Activated T-helper 9 cell treated with anti-CD3 and anti-CD28 coated beads, Interleukin-2, amount 50 U/mL, for 16 hours (primary cell): Measurements from ENCODE around the gene TSPAN7.

ENCODE experiments used
- DNase-seq: peaks from one replicate; pipeline ENCODE4 v3.0.0-alpha.2; 2020; ENCODE audit warnings: low read depth

TSPAN7 gene

GRCh38 chrX:38649221-38649620 is 87.9 kb downstream of the TSPAN7 start:
- no peak for DNase-seq

DNA sequence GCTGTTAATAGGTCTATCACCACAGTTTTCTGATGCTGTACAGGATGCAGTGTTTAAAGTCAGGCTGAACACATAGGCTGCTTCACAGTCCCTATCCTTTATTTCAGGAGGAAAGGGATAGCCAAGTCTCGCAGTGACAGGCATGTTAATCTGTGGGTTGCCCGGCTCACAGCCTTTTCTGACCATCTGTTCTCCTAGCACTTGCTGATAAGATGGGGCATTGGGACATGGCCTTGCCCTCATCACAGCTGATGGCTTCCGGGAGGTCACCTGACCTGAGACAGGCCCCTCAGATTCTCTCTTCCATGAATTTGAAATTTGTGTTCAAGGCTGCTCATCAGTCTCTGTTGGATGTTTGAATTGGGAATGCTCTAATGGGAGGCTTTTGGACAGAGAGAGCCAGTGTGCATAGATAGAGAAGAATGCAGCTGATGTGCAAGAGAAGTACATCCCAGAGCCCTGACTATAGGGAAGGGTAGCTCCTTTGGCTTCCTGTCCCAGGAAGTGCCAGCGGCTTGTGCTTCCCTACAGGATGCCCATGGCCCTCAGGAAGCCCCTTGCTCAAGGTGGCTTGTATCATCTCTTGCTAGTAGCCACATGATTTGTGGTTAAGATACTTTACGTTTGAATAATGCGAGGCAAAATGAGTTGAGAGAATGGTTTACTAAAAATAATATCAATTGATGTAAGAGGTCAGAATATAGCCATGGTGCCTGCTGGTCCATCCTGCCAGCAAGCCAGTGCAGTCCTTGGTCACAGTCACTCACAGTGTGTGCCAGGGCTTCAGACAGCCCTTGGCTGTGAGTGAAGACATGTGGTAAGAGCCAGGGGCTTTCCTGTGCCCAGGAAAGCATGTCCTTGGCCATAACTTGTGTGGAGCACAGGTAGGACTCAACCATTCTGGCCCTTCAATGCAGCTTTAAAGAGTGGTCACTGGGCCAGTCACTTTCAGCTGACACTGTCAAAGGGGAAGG is 88.6 kb downstream of the TSPAN7 start:
- no peak for DNase-seq

DNA sequence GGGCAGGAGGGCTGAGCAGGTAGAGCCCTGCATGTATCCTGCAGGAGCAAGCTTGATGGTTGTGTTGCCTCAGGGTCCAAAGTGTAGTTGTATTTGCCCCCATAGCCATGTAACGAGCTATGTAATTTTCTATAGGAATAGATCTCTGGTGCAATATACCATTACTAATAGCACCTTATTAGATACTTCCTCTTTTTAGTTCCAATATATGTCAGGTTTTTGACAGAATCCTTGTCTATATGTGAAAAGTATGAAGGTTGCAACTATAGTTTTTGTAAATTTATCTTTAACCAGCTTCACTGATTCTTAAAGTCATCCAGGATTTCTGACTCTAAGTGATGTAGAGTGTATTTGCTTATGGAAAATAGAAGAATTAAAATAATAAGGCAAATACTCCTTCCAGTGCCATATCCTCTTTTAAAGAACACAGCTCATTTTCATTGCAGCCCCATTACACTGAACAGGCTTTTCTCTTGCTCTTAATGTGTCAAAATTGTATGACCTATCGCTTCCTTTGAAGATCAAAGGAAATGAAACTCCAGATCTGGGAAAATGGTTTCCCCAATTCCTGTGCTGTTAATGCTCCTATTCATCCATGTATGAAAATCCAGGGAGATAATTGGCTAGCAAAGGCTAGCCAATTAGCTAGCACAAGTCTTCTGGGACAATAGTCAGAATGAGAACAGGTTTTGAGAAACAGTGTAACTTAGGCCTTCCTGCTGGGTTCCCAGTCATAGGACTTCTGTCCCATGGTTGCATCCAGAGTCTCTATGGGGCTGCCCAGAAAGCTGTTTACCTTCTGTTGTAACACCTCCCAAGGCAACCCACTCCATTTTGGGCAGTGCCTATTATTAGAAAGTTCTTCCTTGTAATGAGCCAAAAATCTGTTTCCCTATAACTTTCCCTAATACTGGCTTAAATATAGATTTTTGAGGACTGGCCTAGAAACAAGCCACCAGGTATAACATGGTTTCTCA is 90.6 kb downstream of the TSPAN7 start:
- DNase-seq = no peak

DNA sequence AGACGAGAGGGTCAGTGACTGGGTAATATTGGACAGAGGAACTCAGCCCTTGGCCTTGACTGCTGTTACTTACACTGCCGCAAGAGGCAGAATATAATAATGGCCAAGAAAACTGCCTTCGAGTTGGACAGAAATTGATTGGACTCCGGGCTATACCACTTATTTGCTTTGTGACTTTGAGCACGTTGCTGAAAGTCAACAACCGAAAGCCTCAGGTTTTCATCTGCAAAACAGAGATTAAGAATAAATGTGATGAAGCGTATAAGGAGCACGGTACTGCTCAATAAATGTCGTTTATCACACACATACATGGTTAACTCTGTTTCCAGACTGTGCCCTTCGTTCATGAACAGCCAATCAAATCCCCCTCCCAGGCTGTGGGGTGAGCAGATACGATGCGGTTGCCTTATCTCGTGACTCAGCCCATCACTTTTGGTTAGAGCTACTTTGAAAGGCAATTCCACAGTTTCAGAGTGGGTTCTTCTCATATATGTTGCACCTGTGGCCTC is 91.6 kb downstream of the TSPAN7 start:
- DNase-seq = no peak

- no peak for DNase-seq
Measured at GRCh38 chrX:38654302-38654701, 93.0 kb downstream of the TSPAN7 start.

DNA sequence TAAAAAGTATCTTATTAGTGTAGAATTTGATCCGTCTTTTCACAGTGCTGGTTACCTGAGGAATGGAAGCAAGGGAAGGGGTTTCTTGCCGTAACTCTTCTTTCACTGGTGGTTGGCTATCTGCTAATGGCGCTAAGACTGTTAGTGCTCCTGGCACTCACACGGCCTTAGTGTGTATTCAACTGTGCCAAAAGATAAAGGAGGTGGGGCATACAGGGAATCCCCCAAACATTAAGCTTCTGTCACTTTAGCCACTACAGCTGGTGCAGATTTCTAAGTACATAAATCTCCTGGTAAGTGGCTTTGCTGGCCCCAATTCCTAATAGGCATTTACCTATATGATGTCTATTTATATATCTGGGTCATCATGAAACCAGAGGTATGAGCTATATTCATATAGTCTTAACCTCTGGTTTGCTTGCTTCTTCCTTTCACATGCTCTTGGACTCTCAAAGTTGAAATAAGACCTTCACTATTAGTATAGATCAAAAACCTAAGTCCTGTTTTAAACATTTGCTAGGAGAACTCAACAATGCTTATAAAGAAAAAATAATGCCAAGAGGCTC is 95.1 kb downstream of the TSPAN7 start:
- DNase-seq = no peak

DNA sequence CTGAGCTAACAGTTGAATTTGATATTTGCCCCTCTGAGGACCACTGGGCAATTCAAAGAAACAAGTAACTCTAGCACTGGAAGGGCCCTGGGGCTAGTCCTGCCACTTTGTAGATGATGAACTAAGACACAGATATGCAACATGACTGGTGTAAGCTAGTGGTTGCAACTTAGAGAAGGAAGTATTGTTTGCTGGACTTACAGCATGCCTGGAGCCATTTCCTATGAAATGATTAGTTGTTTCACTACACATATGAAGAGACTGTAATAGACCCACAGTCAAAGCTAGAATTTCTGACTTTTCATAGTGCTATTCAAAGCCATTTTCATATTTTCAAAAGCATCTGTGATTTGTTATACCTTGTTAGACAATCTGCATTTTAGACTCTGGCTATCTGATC is 96.2 kb downstream of the TSPAN7 start:
- DNase-seq = no peak

DNA sequence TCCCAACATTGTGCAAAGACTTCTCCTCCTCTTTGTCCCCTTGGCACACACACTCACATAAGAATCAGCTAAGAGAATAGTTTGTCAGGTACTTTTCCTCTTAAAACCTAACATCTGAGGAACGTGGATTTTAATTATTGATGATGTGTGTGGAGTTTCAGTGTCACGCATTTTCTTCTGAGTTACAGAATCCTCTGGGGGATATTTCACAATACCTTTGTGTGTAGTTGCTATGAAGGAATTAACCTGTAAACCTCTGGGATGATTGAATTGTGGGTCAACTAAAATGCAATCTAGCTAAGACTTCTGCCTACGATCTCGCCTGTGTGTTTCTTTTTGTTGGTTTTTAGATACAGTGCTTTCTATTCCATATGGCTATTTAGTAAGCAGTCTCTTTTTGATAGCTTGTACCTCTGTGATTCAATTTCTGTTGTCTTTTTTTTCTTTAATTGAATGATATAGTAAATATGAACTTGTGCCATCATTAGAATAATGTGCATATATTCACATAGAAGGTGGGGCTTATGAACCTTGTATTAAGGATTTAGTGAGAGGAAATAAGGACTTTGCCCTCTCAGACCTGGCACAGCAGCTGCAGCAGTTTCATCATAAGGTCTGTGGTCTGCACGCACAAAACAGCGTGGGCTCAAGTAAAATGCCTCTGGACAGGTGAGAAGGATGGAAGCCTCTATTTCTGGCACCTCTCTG is 99.2 kb downstream of the TSPAN7 start:
- no peak for DNase-seq

DNA sequence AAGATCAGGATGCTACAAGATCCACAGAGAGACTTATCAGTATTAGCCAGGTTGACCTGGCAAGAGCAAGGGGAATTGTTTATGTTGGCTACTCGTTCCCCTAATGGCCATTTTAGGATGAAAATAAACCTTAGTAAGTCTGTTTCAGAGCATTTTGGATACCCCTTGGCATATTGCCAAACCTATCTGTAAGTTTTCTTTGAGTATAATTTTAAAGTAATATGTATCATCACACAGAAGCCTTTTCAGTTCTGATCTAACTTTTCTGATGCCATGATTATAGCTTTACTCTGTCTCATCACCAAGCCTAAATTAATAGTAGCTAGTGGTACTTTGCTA is 99.7 kb downstream of the TSPAN7 start:
- no peak for DNase-seq

DNA sequence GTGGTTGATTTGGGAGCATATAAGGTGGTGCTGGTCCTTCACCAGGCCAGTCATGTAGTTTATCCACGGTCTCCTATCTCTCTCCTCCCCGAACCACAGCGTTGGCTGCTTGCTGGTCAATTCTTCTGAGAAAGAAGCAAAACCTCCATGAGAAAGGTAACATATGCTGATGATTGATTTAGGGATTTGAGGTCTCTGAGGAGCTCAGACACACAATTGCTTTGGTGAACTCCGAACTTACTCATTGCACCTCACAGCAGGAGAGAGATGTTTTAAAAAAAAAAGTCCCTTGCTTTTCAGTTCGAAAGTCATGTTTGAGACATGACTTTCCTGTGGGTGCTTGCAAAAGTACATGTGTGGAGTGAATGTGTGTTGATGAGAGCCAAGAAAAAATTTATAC is 100.2 kb downstream of the TSPAN7 start:
- no peak for DNase-seq

DNA sequence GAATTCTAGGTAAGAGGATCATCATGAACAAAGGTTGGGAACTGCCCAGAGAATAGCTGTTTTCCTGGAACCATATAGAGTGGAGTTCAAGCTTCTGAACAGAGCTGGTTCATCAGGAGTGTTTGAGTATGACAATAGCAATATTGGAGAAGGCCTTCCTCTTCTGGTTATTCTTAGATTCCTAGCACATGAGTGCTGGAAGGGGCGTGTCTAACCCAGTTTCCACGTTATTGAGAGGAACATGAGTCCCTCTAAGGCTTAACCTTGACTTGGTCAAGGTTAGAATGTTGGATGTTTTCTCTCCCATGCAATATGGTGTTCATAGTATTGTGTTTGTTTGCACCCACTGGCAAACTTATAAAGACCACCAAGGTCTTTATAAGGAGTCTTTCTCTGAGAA is 101.3 kb downstream of the TSPAN7 start:
- no peak for DNase-seq

GRCh38 chrX:38664285-38664684 is 102.9 kb downstream of the TSPAN7 start:
- no peak for DNase-seq

DNA sequence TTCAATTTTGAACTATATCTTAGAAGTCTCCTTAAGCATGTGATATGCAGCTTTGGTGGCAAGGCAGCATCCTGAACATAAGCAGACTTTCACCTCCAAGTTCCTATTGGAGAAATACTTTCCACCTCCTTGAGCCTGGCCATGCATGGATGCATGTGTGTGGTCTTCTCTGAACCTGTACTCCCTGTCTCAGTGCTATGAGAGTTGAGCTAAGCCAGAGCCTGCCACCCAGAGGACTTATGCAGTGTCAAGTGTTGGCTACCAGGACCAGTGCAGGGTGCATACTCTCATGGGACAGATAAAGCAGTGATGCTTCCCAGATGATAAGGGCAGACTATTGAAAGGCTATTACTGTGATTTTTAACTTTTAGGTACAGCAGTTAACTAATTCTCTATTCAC is 105.6 kb downstream of the TSPAN7 start:
- no peak for DNase-seq

DNA sequence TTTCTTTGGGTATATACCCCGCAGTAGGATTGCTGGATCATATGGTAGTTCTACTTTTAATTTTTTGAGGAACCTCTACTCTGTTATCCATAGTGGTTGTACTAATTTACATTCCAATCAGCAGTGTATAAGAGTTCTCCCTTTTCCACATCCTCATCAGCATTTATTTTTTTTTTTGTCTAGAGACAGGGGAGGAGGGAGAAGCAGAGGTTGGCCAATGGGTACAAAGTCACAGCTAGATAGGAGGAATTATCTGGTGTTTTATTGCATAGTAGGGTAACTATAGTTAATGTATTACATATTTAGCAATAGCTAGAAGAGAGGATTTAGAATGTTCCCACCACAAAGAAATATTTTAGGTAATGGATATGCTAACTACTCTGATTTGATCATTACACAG is 107.4 kb downstream of the TSPAN7 start:
- no peak for DNase-seq

DNA sequence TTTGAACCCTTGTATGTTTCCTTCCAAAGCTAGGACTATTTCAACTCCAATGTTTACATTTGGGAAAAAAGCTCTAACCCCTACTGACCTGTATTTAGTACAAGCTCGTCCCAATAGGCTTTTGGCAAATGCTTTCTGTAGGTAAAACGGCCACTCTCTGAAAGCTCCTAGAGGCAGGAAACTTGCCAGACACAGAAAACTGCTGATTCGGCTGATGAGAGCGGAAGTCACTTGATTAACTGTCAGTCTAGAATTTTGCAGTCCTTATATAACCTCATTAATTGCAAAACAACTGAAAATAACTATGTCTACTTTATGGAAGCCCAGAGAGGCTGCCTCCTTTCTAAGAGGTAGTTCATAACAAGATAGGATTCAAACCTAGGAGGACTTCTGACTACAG is 108.1 kb downstream of the TSPAN7 start:
- DNase-seq = no peak

GRCh38 chrX:38672646-38673045 is 111.3 kb downstream of the TSPAN7 start:
- DNase-seq = no peak

DNA sequence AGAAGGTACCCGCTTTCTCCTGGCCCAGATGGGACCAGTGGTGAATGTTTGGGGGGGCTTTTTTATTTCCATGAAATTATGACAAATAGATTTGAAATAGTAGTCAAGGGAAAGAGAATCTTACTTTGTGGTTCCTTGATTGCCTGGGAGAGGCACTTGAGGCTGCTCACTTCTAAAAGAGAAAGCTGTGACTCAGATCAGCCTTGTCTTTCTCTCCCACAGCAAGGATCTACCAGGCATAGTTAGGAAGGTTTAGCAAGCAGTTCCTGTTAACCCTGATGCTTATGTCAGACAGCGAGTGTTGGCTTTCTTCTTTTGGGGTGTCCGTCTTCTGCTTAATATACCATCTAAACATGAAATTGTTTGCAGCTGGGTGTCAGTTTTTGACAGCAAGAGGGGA is 114.5 kb downstream of the TSPAN7 start:
- DNase-seq = no peak

GRCh38 chrX:38678183-38678582 is 116.8 kb downstream of the TSPAN7 start:
- DNase-seq = no peak

DNA sequence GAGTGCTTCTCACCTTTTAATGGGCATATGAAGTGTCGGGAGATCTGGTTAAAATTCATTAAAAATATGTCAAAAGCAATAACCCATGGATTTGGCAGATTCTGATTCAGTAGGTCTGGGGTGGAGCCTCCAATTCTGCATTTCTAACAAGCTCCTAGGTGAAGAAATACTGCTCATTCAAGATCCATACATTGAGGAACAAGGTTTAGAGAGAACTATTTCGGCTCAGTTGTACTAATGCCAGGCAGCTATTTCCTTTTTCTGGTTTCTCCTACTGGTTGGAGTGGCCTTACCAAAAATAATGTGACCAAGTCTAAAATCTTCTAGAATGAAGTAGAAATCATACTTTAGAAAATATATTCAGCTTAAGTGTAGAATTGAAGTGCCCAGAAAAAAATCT is 117.5 kb downstream of the TSPAN7 start:
- no peak for DNase-seq

DNA sequence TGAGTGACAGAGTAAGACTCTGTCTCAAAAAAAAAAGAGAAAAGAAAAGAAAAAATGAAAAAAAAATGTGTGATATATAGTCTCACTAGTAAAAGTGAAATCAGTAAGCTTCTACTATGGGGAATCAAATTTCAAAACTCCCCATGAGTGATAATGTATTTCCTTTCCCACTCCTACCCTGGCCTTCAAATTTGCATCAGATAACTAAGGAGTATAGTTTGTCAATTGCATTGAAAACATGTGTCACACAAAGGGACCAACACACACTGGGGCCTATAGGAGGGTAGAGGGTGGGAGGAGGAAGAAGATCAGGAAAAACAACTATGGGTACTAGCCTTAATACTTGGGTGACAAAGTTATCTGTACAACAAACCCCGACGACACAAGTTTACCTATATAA is 118.4 kb downstream of the TSPAN7 start:
- no peak for DNase-seq

DNA sequence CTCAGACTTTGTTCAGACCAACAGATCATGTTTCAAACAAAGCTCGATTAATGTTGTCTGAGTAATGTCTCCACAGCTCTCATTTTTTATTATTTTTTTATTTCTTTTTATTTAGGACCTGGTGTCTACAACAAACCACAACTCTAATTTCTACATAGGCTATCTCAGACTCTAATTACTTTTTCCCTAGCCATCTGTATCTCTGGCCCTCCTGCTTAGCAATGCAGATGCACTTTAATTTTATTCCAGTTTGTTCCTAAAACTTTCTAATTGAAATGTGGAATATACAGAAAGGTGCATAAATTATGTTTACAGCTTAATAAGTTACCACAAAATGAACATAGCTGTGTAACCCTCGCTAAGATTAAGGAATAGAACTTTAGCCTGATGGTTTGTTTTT is 120.8 kb downstream of the TSPAN7 start:
- no peak for DNase-seq

GRCh38 chrX:38692961-38693360 is 131.6 kb downstream of the TSPAN7 start:
- DNase-seq = no peak
